WTC11 (cell line): ENCODE data around the gene XIRP1. TPM values are rescaled to one million over a fixed set of nuclear protein-coding genes. Genes with fewer than 3 reads are reported as not detected.

ENCODE experiments used
- ATAC-seq: fragments of 200-7000 bp; cut with Tn5 transposase; 2 replicates; pipeline ENCODE4 v1.10.0; 2021; ENCODE audit warnings: mild to moderate bottlenecking, moderate library complexity
- CTCF ChIA-PET: fragments of 300-600 bp; sonication (Branson Sonifier 250); formaldehyde crosslinking; loops from one replicate; lab custom pipeline; 2021; ENCODE audit warnings: antibody characterized with exemption; lab: Charles Lee
- POLR2A ChIA-PET: fragments of 350-600 bp; sonication (Branson Sonifier 250); formaldehyde crosslinking; loops from one replicate; lab custom pipeline; 2021; ENCODE audit warnings: antibody characterized with exemption; lab: Charles Lee
- DNase-seq: peaks from one replicate; pipeline ENCODE4 v3.0.0; 2021; ENCODE audit warnings: low spot score
- H3K27ac Mint-ChIP-seq: 2 replicates; pipeline ENCODE4 v1.8.0; 2021; ENCODE audit warnings: mixed read lengths
- H3K27me3 Mint-ChIP-seq: 2 replicates; pipeline ENCODE4 v1.8.0; 2021; ENCODE audit warnings: low read depth, mild to moderate bottlenecking, moderate library complexity, mixed read lengths
- H3K36me3 Mint-ChIP-seq: 2 replicates; pipeline ENCODE4 v1.8.0; 2021; ENCODE audit warnings: mixed read lengths
- H3K4me1 Mint-ChIP-seq: 2 replicates; pipeline ENCODE4 v1.8.0; 2022; ENCODE audit warnings: mixed read lengths
- H3K4me3 Mint-ChIP-seq: 2 replicates; pipeline ENCODE4 v1.8.0; 2021; ENCODE audit warnings: mild to moderate bottlenecking, moderate library complexity, mixed read lengths
- H3K9me3 Mint-ChIP-seq: 2 replicates; pipeline ENCODE4 v1.8.0; 2021; ENCODE audit warnings: mixed read lengths
- ATF1 ChIP-seq: sonication (generic); formaldehyde crosslinking; IDR thresholded peaks from 2 replicates; pipeline ENCODE4 v1.8.1; 2023; ENCODE audit warnings: mild to moderate bottlenecking, moderate library complexity, missing genetic modification reagents
- E2F4 ChIP-seq: sonication (generic); formaldehyde crosslinking; IDR thresholded peaks from 2 replicates; pipeline ENCODE4 v1.8.1; 2022; ENCODE audit warnings: low read depth, mild to moderate bottlenecking, moderate library complexity, missing genetic modification reagents, borderline replicate concordance
- ESRRA ChIP-seq: sonication (generic); formaldehyde crosslinking; IDR thresholded peaks from 2 replicates; pipeline ENCODE4 v1.8.1; 2022; ENCODE audit warnings: mild to moderate bottlenecking, missing genetic modification reagents, borderline replicate concordance
- GRHL2 ChIP-seq: fragments of 250-450 bp; sonication (Bioruptor Pico); IDR thresholded peaks from 2 replicates; pipeline ENCODE4 v1.8.0; 2022; ENCODE audit warnings: mild to moderate bottlenecking, moderate library complexity; ENCODE audit not compliant: insufficient replicate concordance, severe bottlenecking
- IRF2 ChIP-seq: sonication (generic); formaldehyde crosslinking; IDR thresholded peaks from 2 replicates; pipeline ENCODE4 v1.8.0; 2022; ENCODE audit warnings: low read depth, missing genetic modification reagents, borderline replicate concordance
- USF1 ChIP-seq: sonication (generic); formaldehyde crosslinking; IDR thresholded peaks from 2 replicates; pipeline ENCODE4 v1.8.0; 2022; ENCODE audit warnings: mild to moderate bottlenecking, missing genetic modification reagents
- ZNF425 ChIP-seq: fragments of 250-450 bp; sonication (Bioruptor Pico); conservative IDR thresholded peaks from 2 replicates; pipeline ENCODE4 v1.9.0; 2021; ENCODE audit warnings: mild to moderate bottlenecking
- ZNF532 ChIP-seq: fragments of 250-450 bp; sonication (Bioruptor Pico); IDR thresholded peaks from 2 replicates; pipeline ENCODE4 v1.9.0; 2021; ENCODE audit warnings: mild to moderate bottlenecking, borderline replicate concordance
- total RNA-seq: library from RNA; stranded (reverse); gene quantifications from 3 replicates; pipeline ENCODE4 v1.2.3, GENCODE V29; 2021

Gene XIRP1
- total RNA-seq, 1 experiment from 2014 or later = not detected

GRCh38 chr3:39138804-39139415 lies 53.5 kb downstream of the XIRP1 start (continued):
- no peak for TF ChIP-seq ZNF532 (CRISPR knock-in tag)
- TF ChIP-seq ATF1 (CRISPR knock-in tag) = no peak

GRCh38 chr3:39137991-39138803 lies 54.2 kb downstream of the XIRP1 start:
- TF ChIP-seq ZNF425 (CRISPR knock-in tag) (no peak), ESRRA (CRISPR knock-in tag) (no peak), USF1 (CRISPR knock-in tag) (no peak), GRHL2 (no peak)
- TF ChIP-seq, all 79 proteins: peak for 0
- ChIA-PET CTCF (interaction anchor here (0.9 to 2.2 kb wide), 2 partner anchors 13 to 150 kb away, joined by 3 to 15 read pairs; no protein-coding TSS in a partner anchor), POLR2A (no interaction called here)
- DNase-seq (no peak), ATAC-seq (no peak)
- peaks cover 5% of the 10 kb centered on the region for H3K4me1 Mint-ChIP-seq
- no peak overlapping the region for H3K4me3 Mint-ChIP-seq
- H3K36me3 Mint-ChIP-seq = peaks cover 8% of the 10 kb centered on the region
- H3K27me3 Mint-ChIP-seq = no peaks in the 10 kb centered on the region
- no peaks in the 10 kb centered on the region for H3K9me3 Mint-ChIP-seq
- H3K27ac Mint-ChIP-seq = peak overlapping the region; percentile 52; the same call in 1 of the 2 replicates

- no peak overlapping the region for H3K4me3 Mint-ChIP-seq
- no peak for ATAC-seq
- ChIA-PET POLR2A (no interaction called here), CTCF (interaction anchor here (0.9 to 2.2 kb wide), 4 partner anchors 12 to 151 kb away, joined by 3 to 15 read pairs (median 4); no protein-coding TSS in a partner anchor)
- no peaks in the 10 kb centered on the region for H3K9me3 Mint-ChIP-seq
- H3K27me3 Mint-ChIP-seq = no peaks in the 10 kb centered on the region
- peaks cover 3% of the 10 kb centered on the region for H3K36me3 Mint-ChIP-seq
- H3K4me1 Mint-ChIP-seq = peaks cover 5% of the 10 kb centered on the region
- peak overlapping the region; percentile 52; the same call in 1 of the 2 replicates for H3K27ac Mint-ChIP-seq
- TF ChIP-seq E2F4 (CRISPR knock-in tag) (no peak), IRF2 (CRISPR knock-in tag) (no peak)
- no peak for DNase-seq
Observed at GRCh38 chr3:39137435-39137936, 54.9 kb downstream of the XIRP1 start.
